D721Med (cell line): Measurements from ENCODE around the gene LRFN2.

Source experiments
- DNase-seq: peaks from one replicate; pipeline ENCODE4 v3.0.0; 2011; ENCODE audit warnings: low spot score; ENCODE audit not compliant: insufficient read length
- FAIRE-seq: peaks from 2 replicates; lab custom pipeline; 2011; peaks lifted over from hg19 to GRCh38; lab: Jason Lieb, UNC
- CTCF ChIP-seq: IDR thresholded peaks from 2 replicates; pipeline ENCODE4 v1.5.1; 2012; ENCODE audit warnings: mild to moderate bottlenecking, control low read depth; ENCODE audit not compliant: insufficient read depth; ENCODE audit errors: missing control alignments

LRFN2 gene

GRCh38 chr6:40511884-40512283, 75.3 kb downstream of the LRFN2 start:
- DNase-seq = no peak
- TF ChIP-seq CTCF = no peak
- no peak for FAIRE-seq

- no peak for TF ChIP-seq CTCF
- DNase-seq = no peak
- FAIRE-seq = no peak
These were observed 76.7 kb downstream of the LRFN2 start for GRCh38 chr6:40510442-40510841.

GRCh38 chr6:40509716-40510260, 77.4 kb downstream of the LRFN2 start:
- TF ChIP-seq CTCF = no peak
- FAIRE-seq (no peak), DNase-seq (no peak)

GRCh38 chr6:40509086-40509485, 78.1 kb downstream of the LRFN2 start:
- no peak for FAIRE-seq

GRCh38 chr6:40506954-40507353, 80.2 kb downstream of the LRFN2 start:
- DNase-seq (no peak), FAIRE-seq (no peak)
- TF ChIP-seq CTCF = no peak

More at GRCh38 chr6:40509086-40509485, 78.1 kb downstream of the LRFN2 start:
- no peak for TF ChIP-seq CTCF
- no peak for DNase-seq

GRCh38 chr6:40505191-40505810, 81.9 kb downstream of the LRFN2 start:
- no peak for FAIRE-seq
- DNase-seq = no peak
- no peak for TF ChIP-seq CTCF

GRCh38 chr6:40504274-40504673, 82.9 kb downstream of the LRFN2 start:
- no peak for DNase-seq
- TF ChIP-seq CTCF = no peak
- no peak for FAIRE-seq
